Kidney (tissue), 14 donors: Measurements from ENCODE around the gene ARMC3. TPM values are rescaled to one million over a fixed set of nuclear protein-coding genes. Genes with fewer than 3 reads are reported as not detected.

Experiments used
- DNase-seq, 5 donors: peaks; one replicate each; pipeline ENCODE4 v3.0.0-alpha.2; 2013 to 2020
- FAIRE-seq: peaks from 2 replicates; lab custom pipeline; 2012; peaks lifted over from hg19 to GRCh38; lab: Jason Lieb, UNC
- H3K27ac ChIP-seq, 2 donors: one replicate each; pipeline ENCODE4 v1.7.0; 2013; ENCODE audit warnings: low read depth in 2 of 2, low read length in 2 of 2, inconsistent platforms in 1 of 2
- H3K27me3 ChIP-seq: one replicate; pipeline ENCODE4 v1.7.1; 2013; ENCODE audit warnings: low read length, inconsistent platforms; ENCODE audit not compliant: control insufficient read depth, insufficient read depth
- H3K36me3 ChIP-seq, 3 donors: one replicate each; pipeline versions ENCODE4 v1.7.0 to v1.7.1; 2013; ENCODE audit warnings: low read length in 3 of 3, control low read depth in 1 of 3, inconsistent platforms in 1 of 3; ENCODE audit not compliant: insufficient read depth in 3 of 3, control insufficient read depth in 2 of 3
- H3K4me1 ChIP-seq, 3 donors: one replicate each; pipeline versions ENCODE4 v1.7.0 to v1.7.1; 2013; ENCODE audit warnings: low read length in 3 of 3, inconsistent platforms in 1 of 3, low read depth in 1 of 3; ENCODE audit not compliant: control insufficient read depth in 2 of 3, insufficient read depth in 2 of 3
- H3K4me3 ChIP-seq, 3 donors: one replicate each; pipeline versions ENCODE4 v1.7.0 to v1.8.1; 2013; ENCODE audit warnings: low read length in 3 of 3, control low read depth in 1 of 3, inconsistent platforms in 1 of 3
- H3K9ac ChIP-seq, 3 donors: one replicate each; pipeline versions ENCODE4 v1.7.0 to v1.7.1; 2013; ENCODE audit warnings: low read length in 3 of 3, control low read depth in 1 of 3, inconsistent platforms in 1 of 3
- H3K9me3 ChIP-seq, 3 donors: one replicate each; pipeline versions ENCODE4 v1.7.0 to v1.7.1; 2013; ENCODE audit warnings: low read length in 3 of 3, control low read depth in 1 of 3, inconsistent platforms in 1 of 3; ENCODE audit not compliant: control insufficient read depth in 2 of 3, insufficient read depth in 1 of 3
- CTCF ChIP-seq: IDR thresholded peaks from 3 replicates; pipeline ENCODE4 v1.5.1; 2012; ENCODE audit warnings: mild to moderate bottlenecking, moderate library complexity, borderline replicate concordance; ENCODE audit not compliant: insufficient read depth; ENCODE audit errors: extremely low read depth
- intact Hi-C: fragments of 100-400 bp; cut with DNase I; formaldehyde crosslinking; loops from one replicate; pipeline ENCODE4 v1.11.1; 2022
- polyA plus RNA-seq: library from polyadenylated mRNA; stranded (reverse); fragments of 350-450 nt; fragmentation: Illumina TruSeq; extraction: RNeasy Lipid Tissue Mini Kit (QIAGEN cat#74804); gene quantifications from one replicate; pipeline ENCODE4 v1.2.3, GENCODE V29; 2014; ENCODE audit warnings: low read depth, low replicate concordance; ENCODE audit not compliant: insufficient read depth
- total RNA-seq: library from RNA; stranded (reverse); fragmentation: NEBNext Ultra II Directional; extraction: Animal tissue kit (Norgen Biotek cat#: 25700); gene quantifications from one replicate; pipeline ENCODE4 v1.2.1, GENCODE V29; 2021
- donor health status: control.
- donor health status: control.
- donor health status: control.
- donor health status: control.
- donor health status: control.
- donor health status: DM: yes; HTN: yes; CAD: no.
- donor health status: Normal renal cell carcinoma (clear cell type).

Gene ARMC3
- total and polyA plus RNA-seq, 2 donors from 2014 or later = 0.60 to 5.5 TPM

GRCh38 chr10:23073527-23073926, 145.7 kb downstream of the ARMC3 start:
- no peaks in the 10 kb centered on the region for H3K9me3 ChIP-seq
- H3K4me1 ChIP-seq = no peaks in the 10 kb centered on the region
- no peaks in the 10 kb centered on the region for H3K36me3 ChIP-seq
- H3K4me3 ChIP-seq = no peak overlapping the region
- DNase-seq (no peak), FAIRE-seq (no peak)
- no peak for TF ChIP-seq CTCF
- no peaks in the 10 kb centered on the region for H3K27me3 ChIP-seq
- no peak overlapping the region for H3K27ac ChIP-seq
- intact Hi-C loops = no loop called here
- H3K9ac ChIP-seq = no peak overlapping the region

GRCh38 chr10:23075672-23076071, 147.8 kb downstream of the ARMC3 start:
- H3K9ac ChIP-seq = no peak overlapping the region
- no peak overlapping the region for H3K4me3 ChIP-seq
- DNase-seq (no peak), FAIRE-seq (no peak)
- H3K9me3 ChIP-seq = no peaks in the 10 kb centered on the region
- H3K27me3 ChIP-seq = no peaks in the 10 kb centered on the region
- TF ChIP-seq CTCF = no peak
- H3K4me1 ChIP-seq = no peaks in the 10 kb centered on the region
- H3K27ac ChIP-seq = no peak overlapping the region
- H3K36me3 ChIP-seq = no peaks in the 10 kb centered on the region
- intact Hi-C loops = no loop called here

GRCh38 chr10:23078114-23078513, 150.3 kb downstream of the ARMC3 start:
- H3K27ac ChIP-seq = no peak overlapping the region
- intact Hi-C loops = no loop called here
- H3K36me3 ChIP-seq = no peaks in the 10 kb centered on the region
- no peaks in the 10 kb centered on the region for H3K27me3 ChIP-seq
- no peaks in the 10 kb centered on the region for H3K4me1 ChIP-seq
- DNase-seq (no peak), FAIRE-seq (no peak)
- H3K4me3 ChIP-seq = no peak overlapping the region
- H3K9ac ChIP-seq = no peak overlapping the region
- TF ChIP-seq CTCF = no peak
- no peaks in the 10 kb centered on the region for H3K9me3 ChIP-seq

GRCh38 chr10:23079700-23080099, 151.8 kb downstream of the ARMC3 start:
- H3K27ac ChIP-seq = no peak overlapping the region
- no peaks in the 10 kb centered on the region for H3K9me3 ChIP-seq
- no peak for TF ChIP-seq CTCF
- H3K27me3 ChIP-seq = no peaks in the 10 kb centered on the region
- H3K4me3 ChIP-seq = no peak overlapping the region
- no peaks in the 10 kb centered on the region for H3K36me3 ChIP-seq
- DNase-seq (peak in 4 of 5 donors; percentile 77 to 92 (median 88)), FAIRE-seq (no peak)
- no peaks in the 10 kb centered on the region for H3K4me1 ChIP-seq
- H3K9ac ChIP-seq = no peak overlapping the region
- intact Hi-C loops = no loop called here
